Kidney glomerular epithelial cell (primary cell): ENCODE measurements around the gene PRDX1.
"Not testable (repeated sequence)": the region's sequence is repeated elsewhere in the genome, so short reads cannot be mapped to it uniquely, and the experiment has no call there.

Experiments
- DNase-seq: peaks from one replicate; lab custom pipeline; 2025; lab: John Stamatoyannopoulos, UW

Gene PRDX1

DNA sequence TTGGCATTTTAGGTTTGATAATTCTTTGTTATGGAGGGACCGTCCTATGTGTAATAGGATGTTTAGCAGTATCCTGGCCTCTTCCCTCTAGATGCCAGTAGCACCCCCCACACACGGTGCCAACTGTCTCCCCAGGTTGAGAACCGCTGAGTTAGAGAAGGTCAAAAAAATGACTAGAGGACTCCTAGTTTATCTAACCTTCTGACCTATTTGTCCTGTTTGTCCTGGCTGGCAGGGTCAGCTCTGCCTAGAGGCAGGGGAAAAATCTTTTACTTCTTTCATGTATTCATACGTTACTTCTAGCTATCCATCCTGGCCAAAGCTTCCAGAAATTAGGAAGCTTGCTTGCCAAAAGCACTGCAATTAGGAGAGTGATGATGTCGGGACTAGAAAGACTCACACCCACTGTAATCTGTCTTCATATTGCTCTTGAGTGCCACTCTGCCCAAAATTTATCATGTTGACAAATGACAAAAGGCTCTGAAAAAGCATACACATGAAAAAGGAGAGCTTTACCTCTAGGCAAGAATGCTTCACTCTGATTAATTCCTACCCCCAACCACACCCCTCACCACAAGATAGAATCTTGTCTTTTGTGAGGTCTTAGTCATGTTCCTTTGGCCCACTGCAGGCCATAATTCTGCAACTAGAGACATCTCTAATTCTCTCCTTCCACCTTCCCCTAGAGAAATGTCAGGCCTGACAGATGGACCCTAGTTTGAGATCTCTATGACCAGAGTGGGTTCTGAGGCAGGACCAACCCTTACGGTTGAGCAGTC is 14.5 kb upstream of the PRDX1 start:
- DNase-seq, result no peak

DNA sequence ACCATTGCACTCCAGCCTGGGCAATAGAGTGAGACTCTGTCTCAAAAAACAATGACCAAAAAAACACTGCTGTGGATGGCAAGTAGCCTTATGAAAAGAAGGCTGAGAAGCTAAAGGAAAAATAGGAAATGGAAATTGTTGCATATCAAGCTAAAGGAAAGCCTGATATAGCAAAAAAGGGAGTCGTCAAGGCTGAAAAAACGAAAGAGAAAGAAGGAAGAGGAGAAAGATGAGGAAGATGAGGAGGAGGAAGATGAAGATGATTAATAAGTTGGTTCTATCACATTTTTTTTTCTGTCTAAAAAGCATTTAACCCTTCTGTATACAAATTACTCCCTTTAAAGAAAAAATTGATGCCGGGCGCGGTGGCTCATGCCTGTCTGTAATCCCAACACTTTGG is 10.2 kb upstream of the PRDX1 start:
- no peak for DNase-seq

DNA sequence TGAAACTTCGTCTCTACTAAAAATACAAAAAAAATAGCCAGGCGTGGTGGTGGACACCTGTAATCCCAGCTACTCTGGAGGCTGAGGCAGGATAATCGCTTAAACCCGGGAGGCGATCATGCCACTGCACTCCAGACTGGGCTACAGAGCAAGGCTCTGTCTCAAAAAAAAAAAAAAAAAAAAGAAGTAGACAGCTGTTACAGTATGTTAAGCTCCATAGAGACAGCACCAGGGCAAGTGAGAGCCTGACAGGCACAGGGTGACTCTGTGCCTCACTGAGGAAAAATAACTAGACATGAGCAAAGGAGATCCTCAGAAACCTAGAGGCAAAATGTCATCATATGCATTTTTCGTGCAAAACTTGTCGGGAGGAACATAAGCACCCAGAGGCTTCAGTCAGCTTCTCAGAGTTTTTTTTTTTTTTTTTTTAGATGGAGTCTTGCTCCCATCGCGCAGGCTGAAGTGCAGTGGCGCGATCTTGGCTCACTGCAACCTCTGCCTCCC is 9.0 kb upstream of the PRDX1 start:
- DNase-seq, result no peak

DNA sequence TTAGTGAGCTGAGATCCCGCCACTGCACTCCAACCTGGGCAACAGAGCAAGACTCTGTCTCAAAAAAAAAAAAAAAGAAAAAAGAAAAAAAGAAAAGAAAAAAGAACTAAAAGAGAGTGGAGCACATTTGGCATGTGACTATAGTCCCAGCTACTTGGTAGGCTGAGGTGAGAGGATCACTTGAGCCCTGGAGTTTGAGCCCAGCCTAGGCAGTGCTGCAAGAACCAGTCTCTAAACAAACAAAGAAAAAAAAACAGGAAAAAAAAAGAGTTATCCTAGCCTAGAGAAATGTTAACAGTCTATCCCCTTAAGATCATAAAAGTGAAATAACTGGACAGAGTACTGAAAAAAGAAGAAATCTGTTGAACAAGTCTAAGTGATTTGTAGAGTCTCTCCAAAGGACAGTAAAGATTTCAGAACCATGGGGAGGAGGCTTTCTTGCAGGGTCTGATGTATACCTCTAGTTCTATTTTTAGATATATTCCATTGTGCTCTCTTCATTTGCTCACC is 4.5 kb upstream of the PRDX1 start:
- no peak for DNase-seq

GRCh38 chr1:45523975-45524374 is 2.3 kb upstream of the PRDX1 start:
- not testable (repeated sequence) for DNase-seq

DNA sequence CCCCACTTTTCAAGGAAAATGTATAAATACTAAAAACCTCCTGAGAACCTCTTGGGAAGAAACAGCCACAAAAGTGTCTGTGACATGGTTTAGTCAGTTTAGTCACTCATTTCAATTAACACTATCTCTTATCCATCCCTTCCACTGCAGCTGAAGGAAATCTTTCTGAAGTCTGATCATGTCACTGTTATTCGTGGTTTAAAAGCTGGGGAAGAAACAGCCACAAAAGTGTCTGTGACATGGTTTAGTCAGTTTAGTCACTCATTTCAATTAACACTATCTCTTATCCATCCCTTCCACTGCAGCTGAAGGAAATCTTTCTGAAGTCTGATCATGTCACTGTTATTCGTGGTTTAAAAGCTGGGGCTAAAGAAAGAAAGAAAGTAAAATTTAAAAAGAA is 1.8 kb upstream of the PRDX1 start:
- not testable (repeated sequence) for DNase-seq

GRCh38 chr1:45522324-45523104 is 830 bp upstream of the PRDX1 start:
- DNase-seq, result peak; percentile 86

DNA sequence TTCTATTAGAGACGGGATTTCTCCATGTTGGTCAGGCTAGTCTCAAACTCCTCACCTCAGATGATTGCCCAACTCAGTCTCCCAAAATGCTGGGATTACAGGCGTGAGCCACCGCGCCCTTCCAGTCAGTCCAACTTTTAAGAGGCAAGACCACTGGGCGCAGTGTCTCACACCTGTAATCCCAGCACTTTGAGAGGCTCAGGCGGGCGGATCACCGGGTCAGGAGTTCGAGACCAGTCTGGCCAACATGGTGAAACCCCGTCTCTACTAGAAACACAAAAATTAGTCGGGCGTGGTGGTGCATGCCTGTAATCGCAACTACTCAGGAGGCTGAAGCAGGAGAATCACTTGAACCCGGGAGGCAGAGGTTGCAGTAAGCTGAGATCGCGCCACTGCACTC is 1.9 kb downstream of the PRDX1 start:
- not testable (repeated sequence) for DNase-seq

- DNase-seq, result no peak
Measured at GRCh38 chr1:45518910-45519309, 2.8 kb downstream of the PRDX1 start.

DNA sequence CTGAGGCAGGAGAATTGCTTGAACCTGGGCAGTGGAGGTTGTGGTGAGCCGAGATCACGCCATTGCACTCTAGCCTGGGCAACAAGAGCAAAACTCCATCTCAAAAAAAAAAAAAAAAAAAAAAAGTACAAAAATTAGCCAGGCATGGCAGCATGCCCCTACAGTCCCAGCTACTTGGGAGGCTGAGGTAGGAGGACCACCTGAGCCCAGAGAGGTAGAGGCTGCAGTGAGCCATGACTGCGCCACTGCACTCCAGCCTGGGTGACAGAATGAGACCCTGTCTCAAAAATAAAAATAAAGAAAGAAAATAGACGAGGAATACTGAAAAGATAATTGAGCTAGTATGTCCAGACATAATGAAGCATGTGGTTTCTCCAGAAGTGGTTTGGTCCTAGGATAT is 3.3 kb downstream of the PRDX1 start:
- DNase-seq, result not testable (repeated sequence)

- DNase-seq, result no peak
Measured at GRCh38 chr1:45516465-45516864, 5.2 kb downstream of the PRDX1 start.

GRCh38 chr1:45516036-45516435 is 5.6 kb downstream of the PRDX1 start:
- DNase-seq, result no peak

DNA sequence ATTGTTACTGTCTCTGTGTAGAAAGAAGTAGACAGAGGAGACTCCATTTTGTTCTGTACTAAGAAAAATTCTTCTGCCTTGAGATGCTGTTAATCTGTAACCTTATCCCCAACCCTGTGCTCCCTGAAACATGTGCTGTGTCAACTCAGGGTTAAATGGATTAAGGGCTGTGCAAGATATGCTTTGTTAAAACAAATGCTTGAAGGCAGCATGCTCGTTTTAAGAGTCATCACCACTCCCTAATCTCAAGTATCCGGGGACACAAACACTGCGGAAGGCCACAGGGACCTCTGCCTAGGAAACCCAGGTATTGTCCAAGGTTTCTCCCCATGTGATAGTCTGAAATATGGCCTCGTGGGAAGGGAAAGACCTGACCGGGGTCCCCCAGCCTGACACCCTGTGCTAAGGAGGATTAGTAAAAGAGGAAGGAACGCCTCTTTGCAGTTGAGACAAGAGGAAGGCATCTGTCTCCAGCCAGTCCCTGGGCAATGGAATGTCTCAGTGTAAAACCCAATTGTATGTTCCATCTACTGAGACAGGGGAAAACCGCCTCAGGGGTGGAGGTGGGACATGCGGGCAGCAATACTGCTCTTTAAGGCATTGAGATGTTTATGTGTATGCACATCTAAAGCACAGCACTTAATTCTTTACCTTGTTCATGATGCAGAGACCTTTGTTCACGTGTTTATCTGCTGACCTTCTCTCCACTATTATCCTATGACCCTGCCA is 8.0 kb downstream of the PRDX1 start:
- DNase-seq, result not testable (repeated sequence)

GRCh38 chr1:45512641-45513054 is 9.0 kb downstream of the PRDX1 start:
- DNase-seq, result peak; percentile 54

DNA sequence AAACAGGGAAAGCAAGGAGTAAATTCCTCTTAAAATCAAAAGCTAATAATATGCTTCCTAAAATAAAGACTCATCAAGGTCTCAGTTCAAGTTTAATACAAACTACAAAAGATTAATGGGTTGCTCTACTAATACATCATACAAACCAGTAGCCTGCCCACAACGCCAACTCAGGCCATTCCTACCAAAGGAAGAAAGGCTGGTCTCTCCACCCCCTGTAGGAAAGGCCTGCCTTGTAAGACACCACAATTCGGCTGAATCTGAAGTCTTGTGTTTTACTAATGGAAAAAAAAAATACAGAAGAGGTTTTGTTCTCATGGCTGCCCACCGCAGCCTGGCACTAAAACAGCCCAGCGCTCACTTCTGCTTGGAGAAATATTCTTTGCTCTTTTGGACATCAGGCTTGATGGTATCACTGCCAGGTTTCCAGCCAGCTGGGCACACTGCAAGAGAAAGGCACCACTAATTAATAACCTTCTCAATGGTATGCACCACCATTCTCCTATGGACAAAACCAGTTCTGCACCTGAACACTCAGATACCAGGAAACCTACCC is 10.6 kb downstream of the PRDX1 start:
- no peak for DNase-seq

DNA sequence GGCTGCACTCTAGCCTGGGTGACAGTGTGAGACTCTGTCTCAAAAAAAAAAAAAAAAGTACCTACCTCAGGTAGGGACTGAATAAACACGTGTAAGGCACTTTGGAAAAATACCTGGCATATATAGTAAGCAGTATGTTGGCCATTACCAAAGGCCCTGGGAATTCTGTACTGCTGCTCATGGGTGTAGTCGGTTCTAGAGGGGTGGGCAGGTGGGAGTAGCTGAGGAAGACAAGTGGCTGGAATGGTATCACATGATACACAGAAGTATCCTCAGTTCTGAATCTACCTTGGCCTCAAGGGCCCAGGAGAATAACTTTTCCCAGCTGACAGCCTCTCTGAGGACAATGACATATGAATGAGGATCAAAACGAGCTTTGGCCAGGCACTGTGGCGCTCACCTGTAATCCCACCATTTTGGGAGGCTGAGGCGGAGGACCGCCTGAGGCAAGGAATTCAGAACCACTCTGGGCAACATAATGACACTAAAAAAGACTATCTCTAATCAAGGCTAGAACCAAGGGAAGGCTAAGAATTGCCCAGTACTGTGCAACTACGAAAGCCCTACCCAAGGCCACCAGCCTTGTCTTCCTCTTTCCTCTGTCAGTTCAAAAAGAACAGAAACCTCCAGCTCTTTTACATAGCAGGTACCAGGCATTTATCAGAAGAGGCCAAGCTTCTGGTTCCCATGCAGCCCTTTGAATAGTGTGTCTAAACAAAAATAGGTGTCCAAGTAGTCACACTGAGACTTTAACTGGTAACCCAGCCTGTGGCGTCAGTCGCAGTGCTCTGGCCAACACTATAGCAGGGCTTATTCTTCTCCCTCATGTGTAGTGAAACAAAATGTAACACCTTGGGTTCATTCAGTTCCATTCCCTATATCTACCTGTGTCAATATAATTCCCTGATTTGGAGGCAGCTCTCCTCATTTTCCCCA is 11.4 kb downstream of the PRDX1 start:
- DNase-seq, result no peak

- no peak for DNase-seq
Measured at GRCh38 chr1:45508295-45509151, 13.2 kb downstream of the PRDX1 start.

DNA sequence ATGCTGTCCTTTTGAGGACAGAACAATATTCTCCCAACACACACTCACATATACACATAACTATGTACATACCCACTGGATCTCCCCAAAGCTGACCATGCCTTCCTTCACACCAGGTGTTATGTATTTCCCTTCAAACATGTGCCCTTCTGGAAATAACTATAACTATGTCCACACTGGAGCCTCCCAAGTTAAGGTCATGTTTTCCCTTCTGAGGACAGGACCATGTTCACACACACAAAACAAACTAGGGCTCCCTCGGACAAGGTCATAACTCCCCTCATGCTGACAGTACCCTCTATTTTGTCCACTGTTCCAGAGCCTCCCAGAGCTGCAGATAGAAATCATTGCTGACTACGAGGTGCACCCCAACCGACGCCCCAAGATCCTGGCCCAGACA is 13.8 kb downstream of the PRDX1 start:
- DNase-seq, result no peak

- DNase-seq, result no peak
Measured at GRCh38 chr1:45507195-45507594, 14.5 kb downstream of the PRDX1 start.
